GM19324 (cell line): ENCODE results near the gene AOAH.
"Not testable (repeated sequence)": the region's sequence is repeated elsewhere in the genome, so short reads cannot be mapped to it uniquely, and the experiment has no call there.

Experiments
- ATAC-seq: cut with Tn5 transposase; IDR thresholded peaks from one replicate; pipeline ENCODE4 v1.9.1; 2021; ENCODE audit warnings: mild to moderate bottlenecking, moderate library complexity; ENCODE audit not compliant: unreplicated experiment, low FRiP score

AOAH gene

GRCh38 chr7:36659638-36660341, 64.5 kb downstream of the AOAH start:
- no peak for ATAC-seq

- ATAC-seq, result no peak
Measured at GRCh38 chr7:36659172-36659516, 65.2 kb downstream of the AOAH start.

- no peak for ATAC-seq
Measured at GRCh38 chr7:36658335-36659171, 65.7 kb downstream of the AOAH start.

GRCh38 chr7:36657036-36657660, 67.1 kb downstream of the AOAH start:
- no peak for ATAC-seq

GRCh38 chr7:36654436-36654835, 69.9 kb downstream of the AOAH start:
- ATAC-seq, result no peak

- no peak for ATAC-seq
Measured at GRCh38 chr7:36653663-36654355, 70.5 kb downstream of the AOAH start.

- no peak for ATAC-seq
Measured at GRCh38 chr7:36653008-36653662, 71.2 kb downstream of the AOAH start.

GRCh38 chr7:36652431-36652830, 71.9 kb downstream of the AOAH start:
- no peak for ATAC-seq

- ATAC-seq, result no peak
Measured at GRCh38 chr7:36651404-36651803, 72.9 kb downstream of the AOAH start.

- ATAC-seq, result no peak
Measured at GRCh38 chr7:36650766-36651312, 73.5 kb downstream of the AOAH start.

GRCh38 chr7:36650320-36650719, 74.0 kb downstream of the AOAH start:
- no peak for ATAC-seq

GRCh38 chr7:36649319-36649718, 75.0 kb downstream of the AOAH start:
- not testable (repeated sequence) for ATAC-seq

GRCh38 chr7:36648441-36648840, 75.9 kb downstream of the AOAH start:
- no peak for ATAC-seq

GRCh38 chr7:36644625-36645422, 79.5 kb downstream of the AOAH start:
- ATAC-seq, result no peak

- ATAC-seq, result no peak
Measured at GRCh38 chr7:36642414-36642813, 81.9 kb downstream of the AOAH start.

- ATAC-seq, result no peak
Measured at GRCh38 chr7:36642010-36642409, 82.3 kb downstream of the AOAH start.

- ATAC-seq, result no peak
Measured at GRCh38 chr7:36640682-36641081, 83.6 kb downstream of the AOAH start.

GRCh38 chr7:36639826-36640225, 84.5 kb downstream of the AOAH start:
- no peak for ATAC-seq

GRCh38 chr7:36638586-36639263, 85.6 kb downstream of the AOAH start:
- ATAC-seq, result no peak
